Fibroblast of the aortic adventitia (primary cell): ENCODE measurements around the gene STAP1. TPM values are rescaled to one million over a fixed set of nuclear protein-coding genes. Genes with fewer than 3 reads are reported as not detected.
A peak's percentile ranks its signal among the peaks of the same experiment; 100 is the strongest.

Experiments
- DNase-seq: peaks from one replicate; pipeline ENCODE4 v3.0.0-alpha.2; 2010; ENCODE audit warnings: low read depth
- H3K4me3 ChIP-seq: 2 replicates; pipeline ENCODE4 v1.5.1; 2011; ENCODE audit warnings: low read depth, mild to moderate bottlenecking, control low read depth, low read length, moderate library complexity
- small RNA-seq: library from RNA; depleted of rRNA; stranded (forward); fragments of <200 nt; gene quantifications from one replicate; pipeline ENCODE3, GENCODE V24; 2012
- total RNA-seq: library from RNA; depleted of rRNA; stranded (reverse); fragments of >200 nt; gene quantifications from 2 replicates; pipeline ENCODE4 v1.2.3, GENCODE V29; 2012; ENCODE audit warnings: low replicate concordance
- TF ChIP-seq, protein P1 (sequence below): IDR thresholded peaks from 2 replicates; pipeline ENCODE4 v1.5.1; 2011; ENCODE audit warnings: mild to moderate bottlenecking, low read length, control low read depth, inconsistent platforms; ENCODE audit not compliant: insufficient read depth

STAP1 gene
- total RNA-seq, 1 donor: not detected

GRCh38 chr4:67638136-67638535, 79.6 kb downstream of the STAP1 start:
- TF ChIP-seq, protein P1, sequence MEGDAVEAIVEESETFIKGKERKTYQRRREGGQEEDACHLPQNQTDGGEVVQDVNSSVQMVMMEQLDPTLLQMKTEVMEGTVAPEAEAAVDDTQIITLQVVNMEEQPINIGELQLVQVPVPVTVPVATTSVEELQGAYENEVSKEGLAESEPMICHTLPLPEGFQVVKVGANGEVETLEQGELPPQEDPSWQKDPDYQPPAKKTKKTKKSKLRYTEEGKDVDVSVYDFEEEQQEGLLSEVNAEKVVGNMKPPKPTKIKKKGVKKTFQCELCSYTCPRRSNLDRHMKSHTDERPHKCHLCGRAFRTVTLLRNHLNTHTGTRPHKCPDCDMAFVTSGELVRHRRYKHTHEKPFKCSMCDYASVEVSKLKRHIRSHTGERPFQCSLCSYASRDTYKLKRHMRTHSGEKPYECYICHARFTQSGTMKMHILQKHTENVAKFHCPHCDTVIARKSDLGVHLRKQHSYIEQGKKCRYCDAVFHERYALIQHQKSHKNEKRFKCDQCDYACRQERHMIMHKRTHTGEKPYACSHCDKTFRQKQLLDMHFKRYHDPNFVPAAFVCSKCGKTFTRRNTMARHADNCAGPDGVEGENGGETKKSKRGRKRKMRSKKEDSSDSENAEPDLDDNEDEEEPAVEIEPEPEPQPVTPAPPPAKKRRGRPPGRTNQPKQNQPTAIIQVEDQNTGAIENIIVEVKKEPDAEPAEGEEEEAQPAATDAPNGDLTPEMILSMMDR: no peak
- no peak for DNase-seq
- no peak overlapping the region for H3K4me3 ChIP-seq

DNA sequence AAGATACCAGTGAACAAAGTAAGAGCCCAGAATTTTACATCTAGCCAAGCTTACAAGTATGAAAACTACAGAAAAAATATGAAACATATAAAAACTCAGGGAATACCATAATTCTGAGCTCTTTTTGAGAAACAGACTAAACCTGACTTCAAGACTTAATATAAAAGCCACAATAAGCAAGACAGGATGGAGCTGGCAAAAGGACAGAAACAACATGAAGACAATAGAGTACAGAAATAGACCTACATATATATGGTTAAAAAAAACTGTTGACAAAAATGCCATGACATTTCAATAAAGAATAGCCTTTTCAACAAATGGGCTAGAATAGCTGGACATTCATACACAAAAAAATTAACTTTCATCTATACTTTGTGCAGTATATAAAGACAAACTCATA, 93.0 kb downstream of the STAP1 start:
- no peak overlapping the region for H3K4me3 ChIP-seq
- TF ChIP-seq, protein P1: no peak
- peak; percentile 45 for DNase-seq

Small RNA genes within 50 kb of the gene (small RNA-seq; reads per million reads assigned to genes)
- gene AC096720.1: not detected

Other genes with a start within 250 kb of the STAP1 start
- gene CENPC, start 13.2 kb upstream of the STAP1 start, total RNA-seq: 27.4 and 30.5 TPM in 2 replicates
- 25.6 and 138 TPM in 2 replicates for gene UBA6, start 142.4 kb downstream of the STAP1 start, total RNA-seq
- not detected in 2 replicates for gene GNRHR, start 195.7 kb downstream of the STAP1 start, total RNA-seq